Measurements from ENCODE around the gene ATOX1.

ATOX1 gene

DNA sequence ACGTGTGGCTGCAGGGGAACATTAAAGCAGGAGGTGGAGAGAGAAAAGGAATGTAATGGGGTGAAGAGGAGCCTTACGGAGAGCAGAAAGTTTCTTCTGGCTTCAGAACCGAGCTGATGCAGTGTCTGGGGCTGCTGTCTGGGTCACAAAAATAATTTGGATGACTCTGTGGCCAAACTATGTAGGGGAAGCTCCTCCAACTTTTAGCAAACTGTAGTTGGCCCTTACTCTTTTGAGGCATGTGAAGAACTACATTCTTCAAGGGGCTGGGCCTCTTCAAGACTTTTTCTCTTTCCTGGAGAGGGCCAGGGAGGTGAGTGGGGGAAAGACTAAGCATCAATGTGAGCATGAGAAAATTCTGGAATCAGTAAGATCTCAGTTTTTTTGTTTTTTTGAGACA lies 39.8 kb downstream of the ATOX1 start:
- Histone ChIP-seq H3K4me1 (ENCODE audit: control insufficient read depth, insufficient read depth, low read length) (no peaks in the 10 kb centered on the region), H3K27ac (ENCODE audit: low read length) (no peak overlapping the region), H3K4me3 (ENCODE audit: low read length) (no peak overlapping the region), H3K27me3 (ENCODE audit: control insufficient read depth, insufficient read depth, low read length) (no peaks in the 10 kb centered on the region), H3K9me3 (ENCODE audit: control insufficient read depth, insufficient read depth, low read length) (no peaks in the 10 kb centered on the region), H3K36me3 (ENCODE audit: control insufficient read depth, insufficient read depth, low read length) (no peaks in the 10 kb centered on the region)
- WGBS (ENCODE audit: insufficient coverage, insufficient read length), result no CpG with 5 or more reads among the region's 3 CpGs
- DNase-seq (ENCODE audit: low read depth, low spot score), result no peak

DNA sequence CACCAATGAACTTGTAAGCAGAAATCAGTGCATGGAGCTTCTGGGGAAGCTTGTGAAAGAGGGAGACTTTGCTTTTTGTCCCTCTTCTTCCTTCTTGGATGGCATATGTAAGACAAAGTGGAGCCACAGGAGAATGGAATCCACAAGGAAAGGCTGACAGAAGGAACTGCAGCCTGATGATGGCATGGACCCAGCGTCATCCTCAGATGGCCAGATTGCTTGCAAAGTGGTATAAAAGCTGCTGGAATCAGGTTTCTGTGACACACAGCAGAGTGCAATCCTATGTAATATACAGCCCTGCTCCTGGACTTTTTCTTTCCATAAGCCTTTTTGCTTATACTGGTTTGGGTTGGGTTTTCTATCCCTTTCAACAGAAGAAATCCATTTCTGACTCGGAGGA lies 40.3 kb downstream of the ATOX1 start:
- no peak for DNase-seq (ENCODE audit: low read depth, low spot score)
- H3K27ac ChIP-seq (ENCODE audit: low read length), result no peak overlapping the region
- no peaks in the 10 kb centered on the region for H3K27me3 ChIP-seq (ENCODE audit: control insufficient read depth, insufficient read depth, low read length)
- H3K4me1 ChIP-seq (ENCODE audit: control insufficient read depth, insufficient read depth, low read length), result no peaks in the 10 kb centered on the region
- WGBS (ENCODE audit: insufficient coverage, insufficient read length), result no CpG with 5 or more reads among the region's 2 CpGs
- no peaks in the 10 kb centered on the region for H3K36me3 ChIP-seq (ENCODE audit: control insufficient read depth, insufficient read depth, low read length)
- H3K9me3 ChIP-seq (ENCODE audit: control insufficient read depth, insufficient read depth, low read length), result no peaks in the 10 kb centered on the region
- H3K4me3 ChIP-seq (ENCODE audit: low read length), result no peak overlapping the region

DNA sequence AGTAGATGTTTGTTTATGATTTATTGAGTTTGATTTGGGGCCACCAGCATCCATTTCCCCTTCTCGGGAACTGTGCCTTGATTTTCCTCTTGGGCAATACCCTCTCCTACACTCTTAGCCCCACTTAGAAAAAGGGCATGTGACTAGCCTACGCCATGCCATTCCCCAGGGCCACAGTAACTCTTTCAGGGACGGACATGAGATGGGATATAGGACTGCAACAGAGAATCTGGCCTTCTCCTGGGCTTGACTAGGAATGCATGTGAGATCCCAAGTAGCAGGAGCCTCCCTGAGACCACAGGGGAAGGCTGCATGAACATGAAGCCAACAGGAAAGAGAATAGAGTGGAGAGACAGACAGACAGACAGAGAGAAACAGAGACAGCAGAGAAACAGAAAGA lies 41.0 kb downstream of the ATOX1 start:
- no peaks in the 10 kb centered on the region for H3K4me1 ChIP-seq (ENCODE audit: control insufficient read depth, insufficient read depth, low read length)
- no peak for DNase-seq (ENCODE audit: low read depth, low spot score)
- H3K4me3 ChIP-seq (ENCODE audit: low read length), result no peak overlapping the region
- no peaks in the 10 kb centered on the region for H3K36me3 ChIP-seq (ENCODE audit: control insufficient read depth, insufficient read depth, low read length)
- no peaks in the 10 kb centered on the region for H3K27me3 ChIP-seq (ENCODE audit: control insufficient read depth, insufficient read depth, low read length)
- no CpG with 5 or more reads among the region's 3 CpGs for WGBS (ENCODE audit: insufficient coverage, insufficient read length)
- no peaks in the 10 kb centered on the region for H3K9me3 ChIP-seq (ENCODE audit: control insufficient read depth, insufficient read depth, low read length)
- no peak overlapping the region for H3K27ac ChIP-seq (ENCODE audit: low read length)

DNA sequence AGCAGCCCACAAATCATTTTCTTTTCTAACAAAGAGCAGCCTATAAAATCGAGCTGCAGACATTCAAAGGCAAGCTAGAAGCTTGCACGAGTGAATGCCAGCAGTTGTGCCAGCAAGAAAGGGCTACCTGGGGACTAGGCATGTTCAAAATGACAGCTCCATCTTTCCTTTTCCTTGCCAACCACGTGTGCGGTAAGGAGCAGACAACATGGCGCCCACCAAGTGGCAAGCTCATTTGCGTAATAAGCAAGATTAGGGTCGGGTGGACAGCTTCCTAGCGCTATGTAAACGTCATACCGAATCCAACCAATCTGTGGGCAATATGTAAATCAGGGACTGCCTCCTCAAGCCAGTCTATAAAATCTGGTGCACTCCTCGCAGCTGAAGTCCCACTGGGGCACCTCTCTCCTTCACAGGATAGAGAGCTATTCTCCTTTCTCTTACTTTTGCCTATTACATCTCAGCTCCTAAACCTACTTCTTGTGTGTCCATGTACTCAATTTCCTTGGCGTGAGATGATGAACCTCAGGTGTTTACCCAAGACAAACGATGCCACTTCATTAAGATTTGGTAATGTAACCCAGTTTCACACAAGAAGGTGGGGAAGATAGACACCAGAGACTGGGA lies 49.2 kb downstream of the ATOX1 start:
- no CpG with 5 or more reads among the region's 13 CpGs for WGBS (ENCODE audit: insufficient coverage, insufficient read length)
- no peaks in the 10 kb centered on the region for H3K36me3 ChIP-seq (ENCODE audit: control insufficient read depth, insufficient read depth, low read length)
- no peaks in the 10 kb centered on the region for H3K27me3 ChIP-seq (ENCODE audit: control insufficient read depth, insufficient read depth, low read length)
- H3K4me1 ChIP-seq (ENCODE audit: control insufficient read depth, insufficient read depth, low read length), result no peaks in the 10 kb centered on the region
- H3K27ac ChIP-seq (ENCODE audit: low read length), result no peak overlapping the region
- no peak overlapping the region for H3K4me3 ChIP-seq (ENCODE audit: low read length)
- no peak for DNase-seq (ENCODE audit: low read depth, low spot score)
- no peaks in the 10 kb centered on the region for H3K9me3 ChIP-seq (ENCODE audit: control insufficient read depth, insufficient read depth, low read length)

DNA sequence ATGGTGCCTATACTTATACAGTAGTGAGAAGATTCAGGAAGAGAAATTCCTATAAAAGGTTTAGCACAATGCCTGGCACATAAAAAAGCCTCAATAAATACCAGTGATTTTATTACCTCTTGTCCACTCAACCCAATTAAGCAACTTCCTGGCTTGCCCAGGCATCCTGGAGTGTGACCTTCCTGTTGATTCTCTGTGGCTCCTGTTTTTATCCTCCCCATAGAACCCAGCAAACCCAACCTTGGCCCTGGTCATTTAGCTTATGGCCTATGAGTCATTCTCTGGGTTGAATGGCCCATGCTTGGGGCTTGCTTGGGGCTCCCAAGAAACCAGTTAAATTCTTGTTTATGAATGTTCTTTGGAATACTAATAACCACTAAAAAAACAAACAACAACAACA lies 50.3 kb downstream of the ATOX1 start:
- no peaks in the 10 kb centered on the region for H3K4me1 ChIP-seq (ENCODE audit: control insufficient read depth, insufficient read depth, low read length)
- no peaks in the 10 kb centered on the region for H3K9me3 ChIP-seq (ENCODE audit: control insufficient read depth, insufficient read depth, low read length)
- no peak for DNase-seq (ENCODE audit: low read depth, low spot score)
- no peak overlapping the region for H3K4me3 ChIP-seq (ENCODE audit: low read length)
- no peak overlapping the region for H3K27ac ChIP-seq (ENCODE audit: low read length)
- H3K36me3 ChIP-seq (ENCODE audit: control insufficient read depth, insufficient read depth, low read length), result no peaks in the 10 kb centered on the region
- H3K27me3 ChIP-seq (ENCODE audit: control insufficient read depth, insufficient read depth, low read length), result no peaks in the 10 kb centered on the region

DNA sequence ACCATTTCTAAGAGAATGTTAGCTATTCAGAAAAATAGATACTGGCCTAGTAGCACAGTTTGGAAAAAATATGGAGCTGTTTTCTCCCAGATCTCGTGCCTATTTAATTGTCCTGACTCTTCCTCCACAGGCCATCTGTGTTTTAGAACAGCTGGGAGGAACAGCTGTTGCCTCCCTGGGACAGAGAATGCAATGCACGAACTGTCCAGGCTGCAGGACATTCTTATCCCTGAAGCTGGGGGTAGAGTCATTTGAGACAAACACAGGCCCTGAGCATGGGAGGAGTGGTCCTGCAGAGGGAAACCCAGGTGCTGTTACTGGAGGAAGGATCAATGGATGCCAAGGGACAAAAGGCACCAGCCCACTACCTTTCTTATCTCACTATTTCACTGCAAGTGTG lies 50.9 kb downstream of the ATOX1 start:
- Histone ChIP-seq H3K4me1 (ENCODE audit: control insufficient read depth, insufficient read depth, low read length) (no peaks in the 10 kb centered on the region), H3K4me3 (ENCODE audit: low read length) (no peak overlapping the region), H3K36me3 (ENCODE audit: control insufficient read depth, insufficient read depth, low read length) (no peaks in the 10 kb centered on the region), H3K9me3 (ENCODE audit: control insufficient read depth, insufficient read depth, low read length) (no peaks in the 10 kb centered on the region), H3K27me3 (ENCODE audit: control insufficient read depth, insufficient read depth, low read length) (no peaks in the 10 kb centered on the region), H3K27ac (ENCODE audit: low read length) (no peak overlapping the region)
- WGBS (ENCODE audit: insufficient coverage, insufficient read length), result no CpG with 5 or more reads among the region's 2 CpGs
- DNase-seq (ENCODE audit: low read depth, low spot score), result no peak

DNA sequence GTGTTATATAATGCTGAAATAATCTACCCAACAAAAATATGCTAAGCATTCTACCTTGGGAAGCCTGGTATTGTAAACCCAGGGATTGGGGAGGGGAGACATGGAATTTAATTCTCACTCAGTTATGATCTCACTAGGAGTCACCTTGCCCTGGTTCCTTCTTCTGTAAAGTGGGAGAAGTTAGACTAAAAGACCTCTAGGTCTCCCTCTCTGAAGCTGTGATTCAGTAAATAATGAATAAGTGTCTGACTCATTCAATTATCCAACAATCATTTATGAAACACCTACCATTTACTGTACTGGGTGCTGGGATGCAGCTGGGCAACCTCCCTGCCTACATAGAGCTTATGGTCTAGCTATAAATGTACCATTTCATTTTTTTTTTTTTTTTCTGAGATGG lies 51.5 kb downstream of the ATOX1 start:
- H3K4me1 ChIP-seq (ENCODE audit: control insufficient read depth, insufficient read depth, low read length), result no peaks in the 10 kb centered on the region
- DNase-seq (ENCODE audit: low read depth, low spot score), result no peak
- no peak overlapping the region for H3K4me3 ChIP-seq (ENCODE audit: low read length)
- no peaks in the 10 kb centered on the region for H3K27me3 ChIP-seq (ENCODE audit: control insufficient read depth, insufficient read depth, low read length)
- H3K27ac ChIP-seq (ENCODE audit: low read length), result no peak overlapping the region
- no peaks in the 10 kb centered on the region for H3K9me3 ChIP-seq (ENCODE audit: control insufficient read depth, insufficient read depth, low read length)
- no peaks in the 10 kb centered on the region for H3K36me3 ChIP-seq (ENCODE audit: control insufficient read depth, insufficient read depth, low read length)

DNA sequence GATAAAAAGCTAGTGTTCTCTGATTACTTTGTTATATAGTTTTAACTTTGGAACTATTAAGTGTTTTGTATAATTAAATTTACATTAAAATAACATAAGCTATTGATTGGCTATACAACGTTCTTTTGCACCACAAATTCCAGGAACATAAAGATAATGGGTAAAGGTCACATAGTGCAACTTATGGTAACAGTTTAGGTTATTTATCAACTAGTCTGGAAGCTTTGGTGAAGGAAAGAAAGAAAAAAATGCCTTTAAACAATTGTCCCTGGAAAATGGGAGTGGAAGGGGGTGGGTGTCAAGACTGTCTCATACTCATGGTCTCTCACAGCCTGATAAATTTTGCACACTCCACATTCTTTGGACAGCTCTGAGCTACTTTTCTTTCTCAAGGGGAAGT lies 54.7 kb downstream of the ATOX1 start:
- Histone ChIP-seq H3K27ac (ENCODE audit: low read length) (no peak overlapping the region), H3K4me3 (ENCODE audit: low read length) (no peak overlapping the region), H3K9me3 (ENCODE audit: control insufficient read depth, insufficient read depth, low read length) (no peaks in the 10 kb centered on the region), H3K36me3 (ENCODE audit: control insufficient read depth, insufficient read depth, low read length) (no peaks in the 10 kb centered on the region), H3K27me3 (ENCODE audit: control insufficient read depth, insufficient read depth, low read length) (no peaks in the 10 kb centered on the region), H3K4me1 (ENCODE audit: control insufficient read depth, insufficient read depth, low read length) (peaks cover 2% of the 10 kb centered on the region; the same call in 1 of the 2 replicates)
- DNase-seq (ENCODE audit: low read depth, low spot score), result no peak
- no CpG with 5 or more reads among the region's 1 CpG for WGBS (ENCODE audit: insufficient coverage, insufficient read length)

DNA sequence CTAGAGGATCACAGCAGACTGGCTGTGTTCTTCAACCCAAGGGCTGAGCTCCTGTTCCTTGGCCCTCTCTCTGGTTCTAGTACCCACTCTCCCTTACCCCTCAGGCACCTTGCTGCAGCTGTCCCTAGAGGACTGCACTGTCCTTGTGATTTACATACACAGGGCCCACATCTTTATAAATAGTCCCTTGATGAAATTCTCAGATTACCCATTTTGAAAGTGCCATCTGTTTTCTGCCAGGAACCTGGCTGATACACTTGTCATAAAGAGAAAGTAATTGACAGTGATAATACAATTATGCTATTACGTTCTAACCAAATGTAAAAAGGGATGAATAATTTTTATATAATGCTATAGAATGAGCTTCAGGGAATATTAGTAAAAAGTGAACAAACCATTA lies 55.2 kb downstream of the ATOX1 start:
- Histone ChIP-seq H3K27ac (ENCODE audit: low read length) (no peak overlapping the region), H3K4me3 (ENCODE audit: low read length) (no peak overlapping the region), H3K9me3 (ENCODE audit: control insufficient read depth, insufficient read depth, low read length) (no peaks in the 10 kb centered on the region), H3K36me3 (ENCODE audit: control insufficient read depth, insufficient read depth, low read length) (no peaks in the 10 kb centered on the region), H3K27me3 (ENCODE audit: control insufficient read depth, insufficient read depth, low read length) (no peaks in the 10 kb centered on the region), H3K4me1 (ENCODE audit: control insufficient read depth, insufficient read depth, low read length) (peaks cover 2% of the 10 kb centered on the region; the same call in 1 of the 2 replicates)
- no CpG with 5 or more reads among the region's 1 CpG for WGBS (ENCODE audit: insufficient coverage, insufficient read length)
- no peak for DNase-seq (ENCODE audit: low read depth, low spot score)

DNA sequence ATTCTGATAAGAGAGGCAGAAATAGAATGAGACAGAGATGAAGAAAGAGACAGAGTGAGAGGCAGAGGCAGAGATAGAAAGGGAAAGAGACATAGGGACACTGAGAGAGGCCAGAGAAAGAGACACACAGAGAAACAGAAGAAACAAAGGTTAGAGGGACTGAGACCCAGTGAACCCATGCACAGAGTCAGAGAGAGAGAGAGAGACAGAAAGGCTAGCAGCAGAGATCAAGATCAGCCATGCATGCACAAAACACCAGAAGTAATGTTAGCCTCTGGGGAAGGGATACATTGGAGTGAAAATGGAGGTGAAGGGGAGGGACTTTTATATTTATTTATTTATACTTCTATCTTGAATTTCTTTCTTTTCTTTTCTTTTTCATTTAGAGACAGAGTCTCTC lies 57.6 kb downstream of the ATOX1 start:
- no peak for DNase-seq (ENCODE audit: low read depth, low spot score)
- no peak overlapping the region for H3K27ac ChIP-seq (ENCODE audit: low read length)
- H3K4me3 ChIP-seq (ENCODE audit: low read length), result no peak overlapping the region
- H3K27me3 ChIP-seq (ENCODE audit: control insufficient read depth, insufficient read depth, low read length), result no peaks in the 10 kb centered on the region
- no peaks in the 10 kb centered on the region for H3K36me3 ChIP-seq (ENCODE audit: control insufficient read depth, insufficient read depth, low read length)
- no peaks in the 10 kb centered on the region for H3K9me3 ChIP-seq (ENCODE audit: control insufficient read depth, insufficient read depth, low read length)
- H3K4me1 ChIP-seq (ENCODE audit: control insufficient read depth, insufficient read depth, low read length), result peaks cover 7% of the 10 kb centered on the region; the same call in 1 of the 2 replicates

DNA sequence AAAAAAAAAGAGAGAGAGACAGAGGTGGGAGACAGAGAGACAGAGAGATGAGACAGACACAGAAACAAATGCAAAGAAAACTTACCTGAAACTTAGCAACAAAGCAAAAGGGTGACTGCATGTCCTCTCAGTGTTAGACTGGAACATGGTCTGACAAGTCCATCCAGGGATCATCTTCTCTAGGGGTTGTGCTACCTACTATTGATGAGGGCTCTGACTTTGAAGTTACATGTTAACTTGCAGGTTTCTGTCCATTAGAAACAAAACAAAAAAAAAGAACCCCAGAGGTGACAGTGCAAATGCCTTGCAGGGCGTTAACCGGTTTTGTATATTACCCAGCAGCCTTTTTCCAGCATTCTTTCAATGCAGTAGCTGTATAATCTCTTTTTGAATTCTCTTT lies 58.1 kb downstream of the ATOX1 start:
- Histone ChIP-seq H3K4me1 (ENCODE audit: control insufficient read depth, insufficient read depth, low read length) (peaks cover 7% of the 10 kb centered on the region; the same call in 1 of the 2 replicates), H3K4me3 (ENCODE audit: low read length) (no peak overlapping the region), H3K36me3 (ENCODE audit: control insufficient read depth, insufficient read depth, low read length) (no peaks in the 10 kb centered on the region), H3K9me3 (ENCODE audit: control insufficient read depth, insufficient read depth, low read length) (no peaks in the 10 kb centered on the region), H3K27ac (ENCODE audit: low read length) (no peak overlapping the region), H3K27me3 (ENCODE audit: control insufficient read depth, insufficient read depth, low read length) (no peaks in the 10 kb centered on the region)
- WGBS (ENCODE audit: insufficient coverage, insufficient read length), result no CpG with 5 or more reads among the region's 2 CpGs
- DNase-seq (ENCODE audit: low read depth, low spot score), result no peak

All from iPS DF 6.9 (cell line).